Measurements from ENCODE around the gene TNFSF4. TPM values are rescaled to one million over a fixed set of nuclear protein-coding genes. Genes with fewer than 3 reads are reported as not detected.

TNFSF4 gene
- total and polyA plus RNA-seq, 2 experiments from 2014 or later: 4.2 to 4.8 TPM

GRCh38 chr1:173171152-173171551 is 36.0 kb downstream of the TNFSF4 start:
- no peak for DNase-seq
- Histone ChIP-seq H3K4me1 (ENCODE audit: insufficient read depth) (no peaks in the 10 kb centered on the region), H3K27ac (no peak overlapping the region), H3K9me2 (ENCODE audit: insufficient read depth) (no peaks in the 10 kb centered on the region), H3K36me3 (ENCODE audit: low read depth) (no peaks in the 10 kb centered on the region), H4K20me1 (ENCODE audit: insufficient read depth) (no peaks in the 10 kb centered on the region), H3K79me2 (ENCODE audit: insufficient read depth) (no peaks in the 10 kb centered on the region), H3K9ac (no peak overlapping the region), H3F3A (ENCODE audit: insufficient read depth) (no peaks in the 10 kb centered on the region), H3K9me3 (ENCODE audit: low read depth) (no peaks in the 10 kb centered on the region), H2AFZ (no peak overlapping the region), H3K27me3 (replicated peaks; ENCODE audit: insufficient read depth) (no peaks in the 10 kb centered on the region), H3K4me3 (no peak overlapping the region), H3K4me2 (ENCODE audit: unreplicated experiment) (no peak overlapping the region)
- WGBS, 2 experiments (ENCODE audit: low coverage in 1 of 2, low lambda C conversion rate in 2 of 2, missing lambda C conversion rate in 2 of 2): 54 to 57% methylated on average over 2 of the region's 2 CpGs
- TF ChIP-seq EZH2phosphoT487 (IDR thresholded peaks at IDR 0.05; ENCODE audit: insufficient read depth, low read depth) (no peak), EZH2 (IDR thresholded peaks at IDR 0.05; ENCODE audit: insufficient read depth, poor library complexity, severe bottlenecking) (no peak)
- in situ Hi-C loops (cut with MboI): no loop called here

DNA sequence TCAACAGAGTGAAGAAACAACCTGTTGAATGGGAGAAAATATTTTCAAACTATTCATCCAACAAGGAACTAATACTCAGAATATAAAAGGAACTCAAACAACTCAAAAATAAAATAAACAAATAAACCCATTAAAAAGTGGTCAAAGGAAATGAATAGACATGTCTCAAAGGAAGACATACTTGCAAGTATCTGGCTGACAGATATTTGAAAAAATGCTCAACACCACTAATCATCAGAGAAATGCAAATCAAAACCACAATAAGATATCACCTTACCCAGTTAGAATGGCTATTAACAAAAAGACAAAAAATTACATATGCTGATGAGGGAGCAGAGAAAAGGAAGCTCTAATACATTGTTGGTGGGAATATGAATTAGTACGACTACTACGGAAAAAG is 38.2 kb downstream of the TNFSF4 start:
- H3K4me2 ChIP-seq (ENCODE audit: unreplicated experiment): no peak overlapping the region
- no peaks in the 10 kb centered on the region for H3F3A ChIP-seq (ENCODE audit: insufficient read depth)
- H3K27ac ChIP-seq: no peak overlapping the region
- no peaks in the 10 kb centered on the region for H3K9me2 ChIP-seq (ENCODE audit: insufficient read depth)
- H3K9ac ChIP-seq: no peak overlapping the region
- no peaks in the 10 kb centered on the region for H3K27me3 ChIP-seq (replicated peaks; ENCODE audit: insufficient read depth)
- H3K79me2 ChIP-seq (ENCODE audit: insufficient read depth): no peaks in the 10 kb centered on the region
- H2AFZ ChIP-seq: no peak overlapping the region
- H3K36me3 ChIP-seq (ENCODE audit: low read depth): no peaks in the 10 kb centered on the region
- DNase-seq: no peak
- no peaks in the 10 kb centered on the region for H4K20me1 ChIP-seq (ENCODE audit: insufficient read depth)
- in situ Hi-C loops (cut with MboI): no loop called here
- TF ChIP-seq EZH2 (IDR thresholded peaks at IDR 0.05; ENCODE audit: insufficient read depth, poor library complexity, severe bottlenecking): no peak
- TF ChIP-seq EZH2phosphoT487 (IDR thresholded peaks at IDR 0.05; ENCODE audit: insufficient read depth, low read depth): no peak
- no peak overlapping the region for H3K4me3 ChIP-seq
- 92 to 93% methylated on average over 2 of the region's 2 CpGs for WGBS, 2 experiments (ENCODE audit: low coverage in 1 of 2, low lambda C conversion rate in 2 of 2, missing lambda C conversion rate in 2 of 2)
- no peaks in the 10 kb centered on the region for H3K4me1 ChIP-seq (ENCODE audit: insufficient read depth)
- H3K9me3 ChIP-seq (ENCODE audit: low read depth): no peaks in the 10 kb centered on the region

GRCh38 chr1:173164686-173165085 is 42.4 kb downstream of the TNFSF4 start:
- H2AFZ ChIP-seq: no peak overlapping the region
- in situ Hi-C loops (cut with MboI): no loop called here
- H3K9ac ChIP-seq: no peak overlapping the region
- no peak for DNase-seq
- peaks cover 11% of the 10 kb centered on the region for H3K4me1 ChIP-seq (ENCODE audit: insufficient read depth)
- H3K9me2 ChIP-seq (ENCODE audit: insufficient read depth): no peaks in the 10 kb centered on the region
- no peaks in the 10 kb centered on the region for H3K9me3 ChIP-seq (ENCODE audit: low read depth)
- H4K20me1 ChIP-seq (ENCODE audit: insufficient read depth): no peaks in the 10 kb centered on the region
- no peak overlapping the region for H3K4me2 ChIP-seq (ENCODE audit: unreplicated experiment)
- 74 to 76% methylated on average over 7 of the region's 7 CpGs for WGBS, 2 experiments (ENCODE audit: low coverage in 1 of 2, low lambda C conversion rate in 2 of 2, missing lambda C conversion rate in 2 of 2)
- H3K4me3 ChIP-seq: no peak overlapping the region
- H3F3A ChIP-seq (ENCODE audit: insufficient read depth): peaks cover 5% of the 10 kb centered on the region
- no peaks in the 10 kb centered on the region for H3K27me3 ChIP-seq (replicated peaks; ENCODE audit: insufficient read depth)
- no peak overlapping the region for H3K27ac ChIP-seq
- no peaks in the 10 kb centered on the region for H3K36me3 ChIP-seq (ENCODE audit: low read depth)
- TF ChIP-seq EZH2phosphoT487 (IDR thresholded peaks at IDR 0.05; ENCODE audit: insufficient read depth, low read depth): no peak
- TF ChIP-seq EZH2 (IDR thresholded peaks at IDR 0.05; ENCODE audit: insufficient read depth, poor library complexity, severe bottlenecking): no peak
- H3K79me2 ChIP-seq (ENCODE audit: insufficient read depth): no peaks in the 10 kb centered on the region

GRCh38 chr1:173164178-173164577 is 43.0 kb downstream of the TNFSF4 start:
- in situ Hi-C loops (cut with MboI): no loop called here
- no peak for DNase-seq
- Histone ChIP-seq H3K27me3 (replicated peaks; ENCODE audit: insufficient read depth) (no peaks in the 10 kb centered on the region), H3K27ac (no peak overlapping the region), H3F3A (ENCODE audit: insufficient read depth) (peaks cover 5% of the 10 kb centered on the region), H3K79me2 (ENCODE audit: insufficient read depth) (no peaks in the 10 kb centered on the region), H3K4me3 (no peak overlapping the region), H3K9me2 (ENCODE audit: insufficient read depth) (no peaks in the 10 kb centered on the region), H3K9ac (no peak overlapping the region), H3K4me2 (ENCODE audit: unreplicated experiment) (no peak overlapping the region), H4K20me1 (ENCODE audit: insufficient read depth) (no peaks in the 10 kb centered on the region), H2AFZ (no peak overlapping the region), H3K36me3 (ENCODE audit: low read depth) (no peaks in the 10 kb centered on the region), H3K4me1 (ENCODE audit: insufficient read depth) (peaks cover 11% of the 10 kb centered on the region), H3K9me3 (ENCODE audit: low read depth) (no peaks in the 10 kb centered on the region)
- TF ChIP-seq EZH2phosphoT487 (IDR thresholded peaks at IDR 0.05; ENCODE audit: insufficient read depth, low read depth) (no peak), EZH2 (IDR thresholded peaks at IDR 0.05; ENCODE audit: insufficient read depth, poor library complexity, severe bottlenecking) (no peak)
- 88 to 97% methylated on average over 1 of the region's 1 CpG for WGBS, 2 experiments (ENCODE audit: low coverage in 1 of 2, low lambda C conversion rate in 2 of 2, missing lambda C conversion rate in 2 of 2)

DNA sequence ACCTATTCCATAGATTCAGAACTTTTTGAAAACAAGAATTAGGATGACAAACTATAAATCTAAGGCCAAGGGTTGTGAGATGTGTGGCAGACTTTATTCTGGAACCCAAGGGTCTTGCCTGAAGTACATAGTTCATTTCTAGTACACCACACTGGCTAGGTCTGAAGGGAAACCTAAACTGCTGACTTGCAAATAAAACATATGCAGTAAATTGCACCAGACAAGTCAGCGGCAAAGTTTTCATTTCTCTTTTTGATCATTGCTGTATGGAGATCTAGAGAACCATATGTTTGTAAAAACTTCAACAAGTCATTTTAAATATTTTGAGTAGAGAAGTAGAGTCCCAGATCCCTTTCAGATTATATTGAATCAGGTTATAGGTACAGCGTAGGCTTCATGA is 43.9 kb downstream of the TNFSF4 start:
- no peaks in the 10 kb centered on the region for H3K36me3 ChIP-seq (ENCODE audit: low read depth)
- H4K20me1 ChIP-seq (ENCODE audit: insufficient read depth): no peaks in the 10 kb centered on the region
- H2AFZ ChIP-seq: no peak overlapping the region
- H3K9me2 ChIP-seq (ENCODE audit: insufficient read depth): no peaks in the 10 kb centered on the region
- 61 to 69% methylated on average over 2 of the region's 2 CpGs for WGBS, 2 experiments (ENCODE audit: low coverage in 1 of 2, low lambda C conversion rate in 2 of 2, missing lambda C conversion rate in 2 of 2)
- no peak for DNase-seq
- in situ Hi-C loops (cut with MboI): no loop called here
- no peaks in the 10 kb centered on the region for H3K9me3 ChIP-seq (ENCODE audit: low read depth)
- H3K9ac ChIP-seq: no peak overlapping the region
- no peaks in the 10 kb centered on the region for H3K27me3 ChIP-seq (replicated peaks; ENCODE audit: insufficient read depth)
- no peaks in the 10 kb centered on the region for H3K79me2 ChIP-seq (ENCODE audit: insufficient read depth)
- H3K27ac ChIP-seq: no peak overlapping the region
- H3F3A ChIP-seq (ENCODE audit: insufficient read depth): peaks cover 5% of the 10 kb centered on the region
- H3K4me2 ChIP-seq (ENCODE audit: unreplicated experiment): no peak overlapping the region
- TF ChIP-seq EZH2 (IDR thresholded peaks at IDR 0.05; ENCODE audit: insufficient read depth, poor library complexity, severe bottlenecking): no peak
- TF ChIP-seq EZH2phosphoT487 (IDR thresholded peaks at IDR 0.05; ENCODE audit: insufficient read depth, low read depth): no peak
- H3K4me3 ChIP-seq: no peak overlapping the region
- H3K4me1 ChIP-seq (ENCODE audit: insufficient read depth): peaks cover 11% of the 10 kb centered on the region
